ENCODE measurements around the gene MS4A8.

MS4A8 gene

DNA sequence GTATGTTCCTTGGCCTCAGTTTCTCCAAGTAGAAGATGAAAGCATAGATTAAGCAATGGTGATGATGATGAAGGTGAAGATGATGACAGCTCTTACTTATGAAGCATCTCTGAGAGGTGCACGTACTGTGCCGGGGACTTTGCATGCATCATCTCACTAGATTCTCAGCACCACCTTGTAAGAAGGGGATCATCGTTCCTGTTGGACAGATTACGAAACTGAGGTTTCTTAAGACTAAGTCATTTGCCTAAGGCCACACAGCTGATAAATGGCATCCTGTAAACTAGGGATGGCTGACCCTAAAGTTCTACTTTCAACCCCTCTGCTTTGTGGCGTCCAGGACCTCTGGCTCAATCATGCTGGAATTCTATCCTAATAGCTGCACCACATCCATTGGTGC, 65.9 kb downstream of the MS4A8 start:
- DNase-seq = no peak
